K562 (cell line): Measurements from ENCODE around the gene TMEM217. TPM values are rescaled to one million over a fixed set of nuclear protein-coding genes. Genes with fewer than 3 reads are reported as not detected.

Experiments
- AFF4 ChIP-seq: sonication (generic); formaldehyde crosslinking; IDR thresholded peaks from 2 replicates; pipeline ENCODE4 v1.8.0; 2023; ENCODE audit warnings: mild to moderate bottlenecking, missing genetic modification reagents
- EWSR1 ChIP-seq: fragments of 450-650 bp; IDR thresholded peaks from 2 replicates; pipeline ENCODE4 v1.6.1; 2018; ENCODE audit warnings: borderline replicate concordance, mild to moderate bottlenecking, low read depth, moderate library complexity; ENCODE audit not compliant: partially characterized antibody
- MNT ChIP-seq, 2 experiments: fragments of 450-650 bp; conservative IDR thresholded peaks; 2 replicates each; pipeline ENCODE4 v1.6.1; 2017; ENCODE audit warnings: mild to moderate bottlenecking in 2 of 2, moderate library complexity in 2 of 2
- POLR3A ChIP-seq: IDR thresholded peaks from 2 replicates; pipeline ENCODE4 v1.6.1; 2011; ENCODE audit warnings: borderline replicate concordance, mild to moderate bottlenecking, moderate library complexity; ENCODE audit not compliant: insufficient read length, insufficient read depth; ENCODE audit errors: extremely low read depth
- ZHX1 ChIP-seq: fragments of 150-350 bp; conservative IDR thresholded peaks from 2 replicates; pipeline ENCODE4 v1.6.1; 2014; ENCODE audit warnings: low read length
- polyA plus RNA-seq, 8 experiments: library from polyadenylated mRNA; depleted of rRNA in 4 of 8; stranded (reverse) in 5 of 8; unstranded in 3 of 8; fragments of >200 nt; fragmentation: Nextera tagmentation in 2 of 8; fragmentation: Illumina TruSeq in 1 of 8; extraction: Ambion mirVana in 2 of 8; extraction: Trizol in 1 of 8; gene quantifications; 2 replicates each; pipeline versions ENCODE4 v1.2.1 to v1.2.3, GENCODE V29; 2011 to 2014; ENCODE audit warnings: inconsistent platforms in 1 of 8, missing spikeins in 1 of 8
- total RNA-seq, 7 experiments: library from RNA; depleted of rRNA in 6 of 7; stranded (reverse); fragments of >200 nt in 6 of 7; fragmentation: Illumina TruSeq in 2 of 7; extraction: Trizol in 2 of 7; gene quantifications; 2 replicates each; pipeline versions ENCODE4 v1.2.1 to v1.2.3, GENCODE V29; 2011 to 2021; ENCODE audit warnings: low replicate concordance in 1 of 7

The TMEM217 gene
- total and polyA plus RNA-seq, 9 of the 15 experiments (the other 6 are each of a cell fraction or from before 2014, with no cell fraction given) = 1.3 to 8.0 (median 1.9) TPM

GRCh38 chr6:37176268-37177076 lies 81.5 kb downstream of the TMEM217 start (continued):
- no peak for TF ChIP-seq ZHX1
- no peak for TF ChIP-seq POLR3A
- no peak for TF ChIP-seq EWSR1
- TF ChIP-seq AFF4 = no peak
- no peak for TF ChIP-seq MNT (conservative IDR thresholded peaks at IDR 0.05)
